DMS53 treated with DMSO at 0.1 percent for 48 hours (cell line): ENCODE measurements around the gene ANKRD33B.

Experiments
- DNase-seq: peaks from one replicate; lab custom pipeline; 2025; ENCODE audit not compliant: unreplicated experiment; lab: John Stamatoyannopoulos, UW

Gene ANKRD33B

GRCh38 chr5:10672146-10673016 is 108.5 kb downstream of the ANKRD33B start:
- DNase-seq: no peak

- DNase-seq: no peak
Observed at GRCh38 chr5:10673017-10673389, 109.1 kb downstream of the ANKRD33B start.

- no peak for DNase-seq
Observed at GRCh38 chr5:10673407-10673806, 109.5 kb downstream of the ANKRD33B start.

GRCh38 chr5:10674096-10674495 is 110.2 kb downstream of the ANKRD33B start:
- DNase-seq: no peak

- no peak for DNase-seq
Observed at GRCh38 chr5:10674582-10674981, 110.7 kb downstream of the ANKRD33B start.

GRCh38 chr5:10675177-10675700 is 111.4 kb downstream of the ANKRD33B start:
- no peak for DNase-seq

GRCh38 chr5:10676224-10676623 is 112.4 kb downstream of the ANKRD33B start:
- DNase-seq: no peak

- DNase-seq: no peak
Observed at GRCh38 chr5:10676946-10677345, 113.1 kb downstream of the ANKRD33B start.

- DNase-seq: no peak
Observed at GRCh38 chr5:10677533-10677932, 113.7 kb downstream of the ANKRD33B start.

- no peak for DNase-seq
Observed at GRCh38 chr5:10678244-10678643, 114.4 kb downstream of the ANKRD33B start.

GRCh38 chr5:10679336-10679988 is 115.6 kb downstream of the ANKRD33B start:
- DNase-seq: no peak

GRCh38 chr5:10680876-10681481 is 117.1 kb downstream of the ANKRD33B start:
- DNase-seq: no peak

GRCh38 chr5:10681731-10682679 is 118.1 kb downstream of the ANKRD33B start:
- DNase-seq: no peak

- no peak for DNase-seq
Observed at GRCh38 chr5:10682801-10683525, 119.1 kb downstream of the ANKRD33B start.

GRCh38 chr5:10684303-10685086 is 120.6 kb downstream of the ANKRD33B start:
- DNase-seq: no peak

- no peak for DNase-seq
Observed at GRCh38 chr5:10685115-10685521, 121.2 kb downstream of the ANKRD33B start.

- no peak for DNase-seq
Observed at GRCh38 chr5:10686890-10687289, 123.0 kb downstream of the ANKRD33B start.

- DNase-seq: no peak
Observed at GRCh38 chr5:10688651-10689171, 124.8 kb downstream of the ANKRD33B start.
